Endometrial microvascular endothelial cells (primary cell): ENCODE data around the gene ADAM12. TPM values are rescaled to one million over a fixed set of nuclear protein-coding genes. Genes with fewer than 3 reads are reported as not detected.

Experiments
- in situ Hi-C: cut with HindIII; loops from 2 replicates; pipeline ENCODE4 v1.10.0; 2017; ENCODE audit warnings: low sequenced_read_pairs, low pct_unique_long_range_greater_than_20kb; ENCODE audit errors: inconsistent ontology term
- total RNA-seq: library from RNA; depleted of rRNA; stranded (reverse); fragments of >200 nt; gene quantifications from one replicate; pipeline ENCODE4 v1.2.3, GENCODE V29; 2015; ENCODE audit errors: inconsistent ontology term

ADAM12 gene
- total RNA-seq, 1 donor from 2014 or later, result 0.28 TPM

DNA sequence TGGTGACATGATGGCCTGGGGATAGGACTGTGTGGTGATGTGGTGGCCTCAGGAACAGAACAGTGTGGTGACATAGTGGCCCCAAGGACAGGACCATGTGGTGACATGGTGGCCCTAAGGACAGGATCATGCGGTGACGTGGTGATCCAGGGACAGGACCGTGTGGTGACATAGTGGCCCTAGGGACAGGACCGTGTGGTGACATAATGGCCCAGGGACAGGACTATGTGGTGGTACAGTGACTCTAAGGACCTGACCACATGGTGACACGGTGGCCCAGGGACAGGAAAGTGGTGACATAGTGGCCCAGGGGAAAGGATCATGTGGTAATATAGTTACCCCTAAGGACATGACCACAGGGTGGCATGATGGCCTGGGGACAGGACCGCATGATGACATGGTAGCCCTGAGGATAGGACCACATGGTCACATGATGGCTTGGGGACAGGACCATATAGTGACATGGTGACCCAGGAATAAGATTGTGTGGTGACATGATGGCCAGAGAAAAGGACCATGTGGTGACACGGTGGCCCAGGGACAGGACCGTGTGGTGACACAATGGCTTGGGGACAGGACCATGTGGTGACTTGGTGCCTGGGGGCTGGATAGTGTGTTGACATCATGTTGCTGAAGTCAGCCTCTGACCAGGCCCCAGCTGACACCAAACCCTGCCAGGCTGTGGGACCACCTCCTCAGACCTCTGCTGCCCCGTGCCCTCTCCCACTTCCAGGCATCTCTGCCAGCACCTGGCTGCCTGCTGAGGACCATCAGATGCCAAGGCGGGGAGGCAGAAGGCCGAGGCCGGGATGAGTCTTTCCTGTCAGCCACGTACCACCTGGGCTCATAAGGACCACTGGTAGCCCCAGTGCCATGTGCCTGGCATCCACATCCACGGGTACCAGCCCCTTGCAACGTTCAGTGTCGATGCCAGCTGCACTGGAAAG, 99.5 kb downstream of the ADAM12 start:
- in situ Hi-C loops, result loop anchor here (25.0 kb wide), 1 partner anchor 102 kb away; no protein-coding TSS in a partner anchor

DNA sequence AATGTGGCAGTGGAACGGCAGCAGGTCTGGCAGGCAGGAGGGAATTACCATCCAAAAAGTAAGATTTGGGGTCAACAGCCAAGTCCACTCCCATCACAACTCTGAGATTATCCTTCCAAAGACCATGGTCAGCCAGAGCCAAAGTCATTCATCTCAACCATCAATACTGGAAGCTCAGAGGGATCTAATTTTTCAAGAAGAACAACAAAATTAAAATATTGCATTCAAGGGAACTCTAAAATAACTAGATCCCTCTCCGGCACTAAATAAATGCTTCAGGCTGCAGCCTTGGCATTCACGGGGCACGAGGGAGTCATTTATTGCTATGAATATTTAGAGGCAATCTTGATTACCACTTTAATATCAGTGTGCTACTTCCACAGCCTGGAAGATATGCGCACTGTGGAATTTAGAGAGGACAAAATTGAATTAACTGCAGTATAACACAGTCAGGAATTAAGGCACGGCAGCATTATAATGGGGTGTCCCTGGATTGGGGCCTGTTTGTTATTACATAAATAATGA, 102.0 kb downstream of the ADAM12 start:
- in situ Hi-C loops, result loop anchor here (25.0 kb wide), 1 partner anchor 99 kb away; no protein-coding TSS in a partner anchor

- in situ Hi-C loops, result loop anchor here (25.0 kb wide), 1 partner anchor 96 kb away; no protein-coding TSS in a partner anchor
Observed at GRCh38 chr10:126283307-126283706, 105.0 kb downstream of the ADAM12 start.

DNA sequence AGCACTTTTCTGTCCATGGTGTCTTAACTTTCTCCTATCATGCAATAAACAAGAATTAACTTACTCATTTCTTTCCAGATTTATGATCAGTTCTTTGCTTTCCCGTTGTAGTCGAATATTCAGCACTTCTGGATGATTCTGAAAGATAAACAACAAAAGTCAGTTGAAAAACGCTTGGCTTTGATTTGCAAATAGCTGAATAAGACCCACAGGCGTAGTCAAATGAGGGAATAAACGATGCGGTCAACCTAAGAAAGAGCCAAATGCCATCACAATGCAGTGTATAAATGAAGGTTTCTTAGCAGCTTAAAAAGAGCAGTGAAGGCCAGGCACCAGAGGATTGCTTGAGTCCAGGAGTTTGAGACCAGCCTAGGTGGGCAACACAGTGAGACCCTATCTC, 109.4 kb downstream of the ADAM12 start:
- in situ Hi-C loops, result loop anchor here (25.0 kb wide), 1 partner anchor 92 kb away; no protein-coding TSS in a partner anchor

- in situ Hi-C loops, result loop anchor here (25.0 kb wide), 1 partner anchor 90 kb away; no protein-coding TSS in a partner anchor
Observed at GRCh38 chr10:126277181-126277580, 111.1 kb downstream of the ADAM12 start.

- in situ Hi-C loops, result no loop called here
Observed at GRCh38 chr10:126272526-126272925, 115.8 kb downstream of the ADAM12 start.

DNA sequence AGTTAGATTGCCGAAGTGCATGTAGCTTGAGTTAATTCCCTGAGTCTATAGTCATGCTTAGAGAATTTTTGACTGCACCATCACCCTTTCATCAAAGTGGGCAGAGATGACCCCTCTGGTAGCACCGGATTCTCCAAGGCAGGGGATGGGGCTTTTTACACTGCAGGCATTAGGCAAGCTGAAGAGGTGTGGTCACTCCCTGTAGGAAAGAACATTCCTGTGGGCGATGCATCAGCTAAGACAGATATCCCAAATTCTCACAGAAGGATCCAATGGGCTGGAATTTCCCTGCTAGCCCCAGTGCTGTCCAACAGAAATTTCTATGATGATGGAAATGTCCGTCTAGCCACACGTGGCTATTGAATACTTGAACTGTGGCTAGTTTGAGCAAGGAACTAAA, 118.2 kb downstream of the ADAM12 start:
- in situ Hi-C loops, result no loop called here

- in situ Hi-C loops, result no loop called here
Observed at GRCh38 chr10:126268013-126268920, 120.0 kb downstream of the ADAM12 start.

DNA sequence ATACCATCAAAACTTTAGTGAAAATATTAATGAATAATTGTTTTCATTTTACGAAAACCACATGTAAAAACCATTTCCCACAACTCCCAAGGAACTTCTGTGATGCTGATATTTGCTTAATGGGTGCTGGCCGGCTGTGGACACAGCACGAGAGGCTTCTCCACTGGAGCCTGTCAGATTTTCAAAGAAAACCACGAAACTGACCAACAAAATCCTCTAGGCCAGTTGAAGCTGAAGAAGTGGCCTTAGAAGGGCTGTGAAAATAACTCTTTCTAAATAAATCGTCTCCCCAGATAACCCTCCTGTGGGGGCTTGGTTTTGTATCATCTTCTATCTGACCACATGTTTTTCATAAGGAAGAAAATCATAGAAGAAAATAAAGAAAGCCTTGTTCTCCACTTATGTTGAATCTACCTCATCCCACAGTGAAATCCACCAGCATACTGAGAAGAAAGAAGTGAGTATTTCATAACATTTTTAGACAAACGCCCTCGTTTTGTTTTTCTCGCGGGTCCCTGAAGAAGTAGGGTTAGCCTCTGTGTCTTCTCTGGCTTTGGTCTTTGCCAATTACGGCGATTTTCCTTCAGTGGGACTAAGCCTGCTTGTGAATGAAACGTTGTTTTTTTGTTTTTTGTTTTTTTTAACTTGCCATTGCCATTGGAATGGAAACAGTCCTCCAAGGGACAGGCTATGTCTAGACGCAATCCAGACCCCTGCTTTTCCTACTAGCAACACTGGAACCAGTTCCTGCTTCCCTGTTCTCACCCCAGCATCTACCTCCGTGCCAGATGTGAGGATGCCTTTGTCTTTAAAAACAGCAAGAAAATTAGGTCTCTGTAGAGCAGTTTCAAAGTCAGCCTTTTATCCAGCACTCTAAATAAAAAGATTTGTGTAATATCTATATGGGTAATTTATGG, 123.9 kb downstream of the ADAM12 start:
- in situ Hi-C loops, result no loop called here

- in situ Hi-C loops, result no loop called here
Observed at GRCh38 chr10:126263006-126263676, 125.1 kb downstream of the ADAM12 start.

DNA sequence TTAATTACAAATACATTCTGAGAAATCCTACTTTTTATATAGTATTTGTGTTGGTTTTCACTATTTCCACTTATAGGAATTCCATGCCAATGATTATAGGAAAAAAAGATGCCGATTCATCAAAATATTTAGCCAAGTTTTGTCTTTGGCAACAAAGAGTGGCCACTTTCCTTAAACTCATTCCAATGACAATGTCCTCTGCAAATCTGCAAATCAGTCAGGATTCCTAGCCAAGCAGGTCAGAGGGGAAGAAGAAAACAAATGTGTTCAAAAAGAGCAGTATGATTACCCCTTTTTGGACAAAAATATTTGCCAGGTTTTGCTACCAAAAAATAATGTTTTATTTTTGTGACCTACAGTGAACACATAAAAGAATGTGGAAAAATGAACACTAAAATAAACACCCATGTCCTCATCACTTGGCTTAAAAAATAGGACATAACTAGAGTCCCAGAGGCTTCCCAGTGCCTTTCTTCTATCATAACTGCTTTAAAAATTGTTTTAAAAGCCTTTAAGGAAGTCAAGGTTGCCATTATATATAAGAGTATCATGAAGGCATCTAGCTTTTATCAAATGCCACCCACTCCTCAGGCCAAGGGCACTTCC, 125.9 kb downstream of the ADAM12 start:
- in situ Hi-C loops, result no loop called here

GRCh38 chr10:126259760-126260479, 128.4 kb downstream of the ADAM12 start:
- in situ Hi-C loops, result no loop called here

DNA sequence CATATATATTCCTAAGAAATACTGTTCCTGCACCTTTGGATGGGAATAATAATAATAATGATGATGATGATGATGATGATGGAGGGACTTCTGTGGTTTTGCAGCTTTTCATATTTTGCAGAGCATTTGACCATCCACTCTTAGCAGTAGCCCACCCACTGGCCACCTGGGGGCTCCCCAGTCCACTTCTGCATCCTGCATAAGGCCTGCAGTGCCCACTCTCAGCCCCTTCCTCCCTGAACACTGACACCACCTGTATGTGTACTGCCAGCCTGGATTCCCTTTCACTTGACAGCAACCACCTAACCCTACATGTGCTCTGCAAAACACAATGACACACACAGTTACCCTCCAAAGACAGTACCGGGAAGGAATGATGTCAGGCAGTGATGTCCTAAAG, 131.4 kb downstream of the ADAM12 start:
- in situ Hi-C loops, result no loop called here

- in situ Hi-C loops, result no loop called here
Observed at GRCh38 chr10:126255313-126255712, 133.0 kb downstream of the ADAM12 start.

GRCh38 chr10:126253611-126253998, 134.7 kb downstream of the ADAM12 start:
- in situ Hi-C loops, result no loop called here

DNA sequence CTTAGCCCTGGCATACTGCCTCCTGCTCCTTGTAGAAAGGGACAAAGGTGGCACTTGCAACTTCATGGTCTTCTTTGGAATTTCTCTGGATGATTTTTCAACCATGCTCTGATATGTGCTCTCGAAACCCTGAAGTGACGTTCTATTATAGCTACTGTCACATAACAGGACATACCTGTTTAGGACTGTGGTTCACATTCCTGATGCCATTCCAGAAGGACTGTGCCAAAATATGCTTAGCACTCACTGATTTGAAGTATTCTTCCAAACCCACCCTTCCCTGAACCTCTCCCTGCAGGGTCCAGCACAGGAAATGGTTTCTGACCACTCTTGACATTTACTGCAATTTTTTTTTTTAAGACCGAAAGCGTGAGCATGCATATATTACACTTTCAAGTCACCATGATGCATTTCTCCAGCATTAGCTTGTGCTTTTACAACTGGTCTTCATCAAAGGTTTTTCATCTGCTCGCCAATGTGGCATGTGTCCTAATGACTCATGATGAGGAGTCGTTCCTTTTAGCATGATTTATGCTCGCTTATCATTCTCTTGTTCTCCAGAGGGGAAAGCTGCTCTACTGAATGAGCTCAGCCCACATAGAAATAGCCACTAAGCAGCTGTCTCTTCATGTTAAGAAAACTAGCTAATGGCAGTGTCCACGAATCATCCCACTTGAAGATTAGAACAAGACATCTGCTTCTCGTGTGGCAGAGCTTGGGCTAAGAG, 135.2 kb downstream of the ADAM12 start:
- in situ Hi-C loops, result no loop called here
